HG03139 (cell line): Measurements from ENCODE around the gene CHKA.

Experiments
- ATAC-seq: cut with Tn5 transposase; IDR thresholded peaks from one replicate; pipeline ENCODE4 v1.9.1; 2021; ENCODE audit not compliant: unreplicated experiment

The CHKA gene

DNA sequence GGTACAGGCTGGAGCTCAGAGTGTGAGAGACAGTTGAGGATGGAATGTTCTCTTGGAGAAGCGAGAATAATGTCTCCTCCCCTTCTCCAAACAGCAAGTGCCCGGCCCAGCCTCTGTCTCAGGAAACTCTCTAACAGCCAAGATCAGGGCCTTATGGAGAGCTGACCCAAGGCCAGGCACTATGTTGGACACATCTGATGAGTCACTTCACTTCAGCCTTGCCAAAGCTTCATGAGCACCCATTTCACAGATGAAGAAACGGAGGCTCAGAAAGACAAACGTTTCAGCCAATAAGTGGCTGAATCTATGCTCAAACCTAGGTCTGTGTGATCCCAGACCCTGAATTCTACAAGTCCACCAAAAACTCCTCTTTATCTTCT, 22.1 kb upstream of the CHKA start:
- ATAC-seq, result no peak

DNA sequence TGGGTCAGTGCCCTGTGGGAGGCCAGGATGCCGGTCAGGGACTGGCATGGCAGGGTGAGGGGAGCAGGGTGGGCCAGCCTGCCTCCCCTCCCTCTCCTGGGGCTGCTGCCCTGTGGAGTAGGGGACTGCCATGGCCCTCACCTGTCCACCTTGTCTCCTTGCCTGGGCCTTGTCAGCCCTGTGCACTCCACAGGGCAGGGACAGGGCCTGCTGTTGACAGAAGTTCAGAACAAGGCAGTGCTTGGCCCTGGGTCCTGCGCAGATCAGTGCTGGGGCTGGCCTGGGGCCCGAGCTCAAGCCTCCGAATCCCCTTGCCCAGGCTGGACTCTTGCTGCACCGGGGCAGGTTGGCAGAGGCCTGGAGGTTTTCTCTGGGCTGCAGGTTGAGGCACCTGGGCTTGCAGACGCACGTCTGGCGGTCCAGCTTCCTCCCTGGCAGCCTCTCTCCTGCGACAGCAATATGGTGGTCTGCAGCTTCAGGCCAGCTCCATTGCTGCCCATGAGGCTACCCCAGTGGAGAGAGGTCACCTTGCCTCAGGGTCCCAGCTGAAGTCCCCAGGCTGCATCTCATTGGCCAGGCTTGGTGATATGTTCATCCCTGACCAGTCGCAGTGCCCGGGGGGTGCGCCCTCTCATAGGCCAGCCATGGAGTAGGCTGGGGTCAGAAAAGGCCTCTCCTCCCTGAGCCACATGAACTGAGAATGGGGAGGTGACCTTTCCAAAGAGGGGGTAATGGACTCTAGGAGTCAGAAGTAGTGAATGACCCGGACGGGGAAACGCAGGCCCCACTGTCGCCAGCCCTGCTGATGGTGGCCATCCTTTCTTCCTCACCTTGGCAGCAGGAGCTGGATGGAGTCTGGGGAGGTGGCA, 21.5 kb upstream of the CHKA start:
- no peak for ATAC-seq

- no peak for ATAC-seq
Measured at GRCh38 chr11:68142028-68142412, 20.8 kb upstream of the CHKA start.

DNA sequence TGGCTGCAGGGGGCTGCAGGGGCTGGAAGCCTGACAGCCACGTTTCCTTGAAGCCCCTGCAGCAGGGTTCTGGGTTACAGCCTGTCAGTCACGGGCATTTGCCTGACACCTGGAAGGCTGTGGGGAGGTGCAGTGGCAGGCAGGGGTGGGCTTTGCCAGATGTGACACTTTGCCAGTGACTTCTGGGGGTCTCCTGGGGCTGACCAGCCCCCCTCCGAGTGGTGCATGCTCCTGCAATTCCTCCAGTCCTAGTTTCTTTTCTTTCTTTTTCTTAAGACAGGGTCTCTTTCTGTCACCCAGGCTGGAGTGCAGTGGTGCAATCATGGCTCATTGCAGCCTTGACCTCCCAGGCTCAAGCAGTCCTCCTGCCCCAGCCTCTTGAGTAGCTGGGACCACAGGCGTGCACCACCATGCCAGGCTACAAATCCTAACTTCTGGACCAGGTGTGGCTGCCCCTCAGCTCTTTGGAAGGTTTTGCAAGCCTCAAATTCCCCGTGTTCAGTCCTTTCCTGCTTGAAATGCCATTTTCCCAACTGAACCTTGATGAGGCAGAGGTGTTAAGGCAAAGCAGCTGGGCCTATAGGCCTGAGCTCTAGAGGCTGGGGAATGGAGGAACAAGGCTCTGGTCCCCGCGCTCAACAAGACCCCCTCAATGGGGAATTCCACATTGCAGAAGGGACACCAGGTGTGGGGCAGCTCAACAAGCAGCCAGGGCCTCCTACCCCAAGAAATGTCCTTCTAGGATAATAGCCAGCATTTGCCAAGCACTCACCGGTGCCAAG, 20.2 kb upstream of the CHKA start:
- ATAC-seq, result no peak

DNA sequence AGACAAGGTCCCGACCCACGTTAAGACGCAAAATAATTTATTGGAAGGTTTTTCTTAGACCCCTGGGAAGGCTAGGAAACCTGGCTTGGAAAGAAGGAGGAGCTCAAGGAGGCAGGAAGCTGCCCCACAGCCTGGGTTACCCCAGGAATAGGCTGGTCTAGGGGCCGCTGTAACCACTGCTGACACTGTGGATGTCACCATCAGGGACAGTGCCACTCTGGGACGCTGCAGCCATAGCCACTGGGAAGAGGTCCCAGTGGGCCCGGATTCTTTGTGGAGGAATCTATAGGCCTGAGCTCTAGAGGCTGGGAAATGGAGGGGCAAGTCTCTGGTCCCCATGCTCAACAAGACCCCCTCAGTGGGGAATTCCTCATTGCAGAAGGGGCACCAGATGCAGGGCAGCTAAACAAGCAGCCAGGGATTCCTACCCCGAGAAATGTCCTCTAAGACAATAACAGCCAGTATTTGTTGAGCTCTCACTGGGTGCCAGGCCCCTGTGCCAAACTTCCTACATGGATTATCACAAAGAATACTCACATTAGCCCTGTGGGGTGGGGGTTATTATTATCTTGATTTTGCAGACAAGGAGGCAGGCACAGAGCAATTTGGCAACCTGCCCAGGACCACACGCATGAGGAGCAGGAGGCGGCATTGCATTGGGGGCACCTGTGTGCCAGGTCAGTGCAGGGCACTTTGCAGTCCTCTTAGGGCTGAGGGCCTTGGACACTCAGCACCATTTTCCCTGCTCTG, 19.5 kb upstream of the CHKA start:
- no peak for ATAC-seq

DNA sequence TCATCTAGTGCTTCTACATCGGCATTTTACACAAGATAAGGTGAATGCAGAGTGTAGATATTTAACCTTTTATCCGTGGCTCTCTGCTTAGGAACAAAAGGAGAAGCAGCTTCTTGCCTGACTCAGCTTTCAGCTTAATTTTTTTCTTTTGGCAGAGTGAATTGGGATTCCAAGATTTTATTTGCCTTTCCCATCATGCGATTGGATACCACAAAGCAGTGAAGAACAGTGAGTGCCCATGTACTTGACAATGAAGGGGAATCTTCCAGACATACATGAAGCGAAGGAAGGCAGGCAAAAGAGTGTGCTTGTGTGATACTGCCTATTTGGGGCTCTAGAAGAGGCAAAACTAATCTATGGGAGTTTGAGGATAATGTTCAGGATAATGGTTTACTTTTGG, 17.0 kb upstream of the CHKA start:
- ATAC-seq, result no peak

GRCh38 chr11:68137833-68138232, 16.6 kb upstream of the CHKA start:
- ATAC-seq, result no peak

DNA sequence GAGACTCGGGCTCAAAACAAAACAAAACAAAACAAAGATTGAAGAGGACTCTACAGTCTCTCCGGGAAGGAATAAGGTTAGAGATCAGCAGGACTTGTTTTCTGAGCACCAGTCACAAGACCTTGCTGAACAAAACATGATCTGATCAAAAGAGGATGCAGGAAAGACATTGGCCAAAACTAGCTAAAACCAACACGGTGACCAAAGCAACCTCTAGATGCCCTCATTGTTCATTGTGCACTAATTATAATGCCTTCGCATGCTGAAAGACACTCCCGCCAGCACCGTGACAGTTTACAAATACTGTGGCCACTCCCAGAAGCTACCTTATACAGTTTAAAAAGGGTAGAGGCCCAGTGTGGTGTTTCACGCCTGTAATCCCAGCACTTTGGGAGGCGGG, 15.7 kb upstream of the CHKA start:
- ATAC-seq, result no peak

DNA sequence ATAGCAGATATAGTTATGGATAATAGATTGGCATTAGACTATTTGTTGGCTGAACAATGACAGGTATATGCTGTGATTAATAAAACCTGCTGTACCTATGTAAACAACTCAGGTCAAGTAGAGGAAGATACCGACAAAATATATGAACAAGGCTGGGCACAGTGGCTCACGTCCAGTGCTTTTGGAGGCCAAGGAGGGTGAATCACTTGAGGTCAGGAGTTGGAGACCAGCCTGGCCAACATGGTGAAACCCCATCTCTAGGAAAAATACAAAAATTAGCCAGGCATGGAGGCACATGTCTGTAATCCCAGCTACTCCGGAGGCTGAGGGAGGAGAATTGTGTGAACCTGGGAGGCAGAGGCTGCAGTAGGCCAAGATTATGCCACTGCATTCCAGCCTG, 14.0 kb upstream of the CHKA start:
- ATAC-seq, result no peak

- no peak for ATAC-seq
Measured at GRCh38 chr11:68133761-68134160, 12.6 kb upstream of the CHKA start.

GRCh38 chr11:68130121-68130520, 8.9 kb upstream of the CHKA start:
- no peak for ATAC-seq

DNA sequence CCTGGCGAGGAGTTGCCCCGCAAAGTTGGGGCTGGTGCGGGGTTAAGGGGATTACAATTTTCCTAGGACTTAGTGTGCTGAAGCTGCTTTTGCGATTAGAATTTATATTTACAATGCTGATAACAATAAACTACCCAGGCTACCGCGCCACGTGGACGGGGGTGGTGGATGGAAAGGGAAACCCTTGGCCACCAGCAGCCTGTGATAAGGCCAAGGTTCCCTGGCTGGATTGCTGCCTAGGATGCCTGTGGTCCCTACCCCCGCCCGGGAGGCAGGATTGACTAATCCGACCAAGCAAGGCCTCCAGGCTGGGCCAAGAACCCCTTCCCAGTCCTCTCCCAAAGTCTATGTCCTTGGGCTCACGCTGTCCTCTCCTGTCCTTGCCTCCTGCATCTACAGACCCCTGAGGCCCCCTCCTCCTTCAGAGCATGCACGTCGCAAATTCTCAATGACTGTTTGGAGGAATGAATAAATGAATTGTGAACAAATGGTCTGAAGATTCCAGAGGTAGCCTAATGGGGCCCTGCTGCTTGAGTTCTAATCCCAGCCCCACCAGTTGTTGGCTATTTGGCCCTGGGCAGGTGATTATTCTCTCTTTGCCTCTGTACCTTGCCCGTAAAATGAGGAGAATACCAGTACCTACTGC, 7.6 kb upstream of the CHKA start:
- no peak for ATAC-seq

DNA sequence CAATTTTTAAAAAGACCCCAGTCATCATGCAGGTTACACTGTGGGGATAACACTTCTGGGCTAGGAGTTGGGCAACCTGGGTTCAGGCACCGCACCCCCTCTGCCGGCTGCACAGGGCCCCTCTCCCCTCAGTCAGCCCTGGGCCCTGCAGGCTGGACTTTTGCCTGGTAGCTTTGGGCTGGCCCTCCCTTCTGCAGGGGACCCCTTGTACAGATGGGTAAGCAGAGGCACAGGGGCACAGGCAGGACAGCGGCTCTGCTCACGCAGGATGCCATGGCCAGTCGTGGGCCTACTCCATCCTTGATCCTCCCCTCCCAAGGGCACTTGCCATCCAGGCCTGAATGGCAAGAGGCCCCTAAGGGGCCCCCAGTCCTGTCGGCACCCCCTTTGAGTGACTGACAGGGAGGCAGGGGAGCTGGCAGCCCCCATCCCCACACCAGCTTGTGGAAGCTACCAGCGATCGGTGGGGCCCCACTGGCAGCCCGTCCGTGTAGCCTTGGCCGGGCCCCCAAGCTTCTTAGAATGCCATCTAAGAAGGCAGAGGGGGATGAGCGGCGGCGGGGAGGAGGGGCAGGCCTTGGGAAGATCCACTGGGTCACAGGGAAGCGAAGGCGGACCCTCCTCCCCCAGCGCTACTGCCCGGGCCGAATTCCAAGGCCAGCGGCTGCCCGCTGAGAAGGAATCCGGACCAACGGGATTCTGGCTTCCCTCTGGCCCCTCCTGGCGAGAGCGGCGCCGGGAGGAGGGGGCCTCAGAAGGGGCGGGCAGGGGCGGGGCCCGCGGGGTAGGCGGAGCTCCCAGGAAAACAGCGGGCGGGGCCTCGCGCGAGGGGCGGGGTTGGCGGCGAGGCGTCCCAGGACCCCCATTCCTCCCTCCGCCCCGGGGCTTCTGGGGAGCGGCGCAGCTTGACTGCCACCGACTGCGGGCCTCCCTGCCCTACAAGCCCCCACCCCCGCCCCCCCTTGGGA, 6.8 kb upstream of the CHKA start:
- no peak for ATAC-seq

DNA sequence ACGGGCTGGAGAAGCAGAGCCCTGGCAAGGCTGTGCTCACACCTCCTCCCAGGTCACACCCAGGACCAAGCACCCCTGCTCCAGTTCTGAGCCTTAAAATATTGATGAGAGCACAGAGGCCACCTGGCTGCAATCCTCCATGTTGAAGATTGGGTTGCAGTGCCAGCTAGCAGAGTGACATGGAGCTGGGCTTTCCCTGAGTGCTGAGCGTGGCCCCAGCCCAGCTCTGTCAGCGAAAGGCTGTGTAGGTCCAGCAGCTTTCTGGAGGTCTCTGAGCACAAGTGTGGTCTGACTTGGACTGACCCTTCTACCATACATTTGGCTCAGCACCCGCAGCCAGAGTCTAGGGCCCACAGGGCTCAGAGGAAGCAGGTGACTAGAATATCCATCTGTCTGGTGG, 4.0 kb upstream of the CHKA start:
- no peak for ATAC-seq

- no peak for ATAC-seq
Measured at GRCh38 chr11:68122936-68123539, 1.9 kb upstream of the CHKA start.

DNA sequence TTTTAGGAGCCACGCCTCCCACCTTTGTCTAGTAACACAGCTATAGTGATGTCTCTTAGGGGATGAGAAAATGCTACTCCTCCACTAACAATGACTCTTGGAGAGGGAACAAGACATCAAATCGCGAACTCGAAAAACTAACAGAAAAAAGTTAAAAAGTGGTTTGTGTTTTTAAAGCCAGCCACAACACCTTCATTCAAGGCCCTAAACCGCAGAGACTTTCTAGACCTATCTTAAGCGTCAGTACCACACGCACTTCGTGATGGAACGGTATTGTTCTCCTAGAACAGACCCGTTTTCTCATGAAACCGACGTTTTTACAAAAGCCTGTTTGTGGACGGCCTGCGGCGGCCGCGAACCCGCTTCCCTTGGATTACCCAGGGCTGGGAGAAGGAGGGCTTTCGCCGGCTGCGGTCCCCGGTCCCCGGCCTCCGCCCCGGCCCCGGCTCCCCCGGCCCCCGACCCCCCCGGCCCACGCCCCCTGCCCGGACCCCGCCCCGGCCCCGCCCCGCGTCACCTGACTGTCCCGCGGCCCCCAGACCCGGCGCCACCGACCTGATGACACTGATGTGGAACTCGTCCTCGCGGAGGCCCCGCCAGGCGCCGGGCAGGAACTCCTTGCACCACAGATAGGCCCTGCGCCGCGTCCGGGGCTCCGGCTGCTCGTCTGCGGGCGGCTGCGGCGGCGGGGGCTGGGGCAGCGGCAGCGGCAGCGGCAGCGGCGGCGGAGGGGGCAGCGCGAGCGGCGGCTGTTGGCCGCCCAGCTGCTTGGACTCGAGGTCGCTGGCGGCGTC, 718 bp downstream of the CHKA start:
- peak; percentile 2 for ATAC-seq

- no peak for ATAC-seq
Measured at GRCh38 chr11:68118706-68119448, 2.3 kb downstream of the CHKA start.

DNA sequence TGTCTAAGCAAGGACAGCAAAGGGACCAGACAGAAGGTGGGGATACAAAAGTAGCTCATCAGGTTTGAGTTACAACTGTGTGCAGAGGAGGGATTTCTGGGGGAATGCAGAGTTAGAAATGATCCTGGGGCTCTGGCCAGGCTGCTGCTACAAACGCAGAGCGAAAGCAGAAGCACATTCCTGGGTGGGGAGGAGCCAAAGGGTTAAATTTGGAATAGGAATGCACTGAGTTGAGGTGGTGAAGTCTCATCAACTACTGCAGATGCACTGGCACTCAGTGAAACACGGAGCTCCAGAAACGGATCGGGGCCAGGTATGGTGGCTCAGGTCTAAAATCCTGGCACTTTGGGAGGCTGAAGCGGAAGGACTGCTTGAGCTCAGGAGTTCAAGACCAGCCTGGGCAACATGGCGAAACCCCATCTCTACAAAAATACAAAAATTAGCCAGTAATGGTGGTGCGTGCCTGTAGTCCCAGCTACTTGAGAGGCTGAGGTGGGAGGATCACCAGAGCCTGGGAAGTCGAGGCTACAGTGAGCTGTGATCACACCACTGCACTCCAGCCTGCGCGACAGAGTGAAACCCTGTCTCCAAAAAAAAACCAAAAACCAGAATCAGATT, 3.2 kb downstream of the CHKA start:
- no peak for ATAC-seq
